ENCODE measurements around the gene VGLL4.

Gene VGLL4

GRCh38 chr3:11651900-11652299, 8.2 kb upstream of the VGLL4 start:
- no peak for DNase-seq

GRCh38 chr3:11651477-11651876, 7.8 kb upstream of the VGLL4 start:
- no peak for DNase-seq

DNA sequence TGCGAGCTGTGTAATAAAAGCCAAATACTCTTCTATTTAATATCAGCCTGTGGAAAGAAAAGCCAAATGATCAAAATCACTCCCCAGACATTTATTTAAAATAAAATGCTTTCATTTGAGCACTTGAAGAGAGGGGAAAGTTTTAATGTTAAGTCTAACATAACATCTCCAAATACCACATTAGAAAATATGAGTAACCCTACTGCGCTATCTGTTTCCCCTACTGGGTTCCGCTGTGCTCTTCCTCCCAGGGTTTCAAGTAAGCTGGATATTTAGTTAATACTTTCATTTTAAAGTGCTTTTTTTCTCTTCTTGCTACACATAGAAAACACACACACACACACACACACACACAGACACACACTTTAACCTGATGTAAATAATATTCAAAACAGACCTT, 6.7 kb upstream of the VGLL4 start:
- DNase-seq = no peak

GRCh38 chr3:11648735-11649134, 5.0 kb upstream of the VGLL4 start:
- DNase-seq = no peak

DNA sequence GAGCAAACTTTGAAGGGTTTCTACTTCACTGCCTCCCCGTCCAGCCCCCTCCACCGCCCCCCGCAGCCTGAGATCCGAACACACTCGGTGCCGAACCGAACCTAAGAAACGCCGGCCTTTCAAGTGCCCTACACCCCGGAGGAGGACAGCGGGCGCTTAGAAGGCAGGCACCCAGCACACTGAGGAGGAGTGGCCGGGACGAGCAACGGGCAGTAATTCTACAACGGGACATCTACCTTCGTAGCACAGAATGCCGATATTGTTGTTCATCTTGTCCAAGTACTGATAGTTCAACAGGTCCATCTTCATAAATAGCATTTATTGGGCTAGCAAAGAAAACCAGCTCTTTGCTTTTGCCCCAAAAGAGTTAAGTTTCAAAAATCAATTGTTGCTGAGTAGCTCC, 513 bp downstream of the VGLL4 start:
- peak; percentile 36 for DNase-seq

DNA sequence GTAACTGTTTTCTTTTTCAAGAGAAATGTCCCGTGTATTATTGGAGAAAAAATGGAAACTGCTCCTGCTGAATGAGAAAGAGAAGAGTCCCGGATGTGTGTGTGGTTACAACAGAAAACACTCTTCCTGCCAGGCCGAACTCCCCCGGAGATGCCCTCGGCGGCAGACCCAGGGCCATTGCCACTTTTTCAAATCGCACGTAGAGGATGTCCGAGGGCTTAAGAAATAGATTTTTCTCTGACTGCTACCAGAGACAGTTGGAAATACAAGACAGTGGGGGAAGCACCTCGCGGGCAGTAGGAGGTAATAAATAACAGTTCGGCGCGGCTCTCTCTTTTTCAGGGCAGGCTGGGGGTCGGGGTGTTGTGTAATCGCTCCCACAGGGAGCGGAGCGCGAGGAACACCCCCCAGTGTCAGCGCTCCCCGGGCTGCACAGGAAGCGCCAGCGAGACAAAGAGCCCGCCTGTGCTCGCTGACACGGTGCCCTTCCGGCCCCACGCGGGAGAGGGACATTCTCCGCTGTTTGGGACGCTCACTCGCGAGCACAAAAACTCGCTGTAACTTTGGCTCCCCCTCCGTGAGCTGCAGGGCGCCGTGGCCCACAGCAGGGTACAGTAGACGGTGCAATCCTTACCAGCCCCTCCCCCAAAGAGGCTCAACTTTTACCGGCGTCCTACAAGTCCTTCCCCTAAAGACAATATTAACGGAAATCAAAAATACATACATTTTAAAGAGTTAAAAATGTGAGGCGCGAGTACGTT, 1.1 kb downstream of the VGLL4 start:
- DNase-seq = peak; percentile 65

DNA sequence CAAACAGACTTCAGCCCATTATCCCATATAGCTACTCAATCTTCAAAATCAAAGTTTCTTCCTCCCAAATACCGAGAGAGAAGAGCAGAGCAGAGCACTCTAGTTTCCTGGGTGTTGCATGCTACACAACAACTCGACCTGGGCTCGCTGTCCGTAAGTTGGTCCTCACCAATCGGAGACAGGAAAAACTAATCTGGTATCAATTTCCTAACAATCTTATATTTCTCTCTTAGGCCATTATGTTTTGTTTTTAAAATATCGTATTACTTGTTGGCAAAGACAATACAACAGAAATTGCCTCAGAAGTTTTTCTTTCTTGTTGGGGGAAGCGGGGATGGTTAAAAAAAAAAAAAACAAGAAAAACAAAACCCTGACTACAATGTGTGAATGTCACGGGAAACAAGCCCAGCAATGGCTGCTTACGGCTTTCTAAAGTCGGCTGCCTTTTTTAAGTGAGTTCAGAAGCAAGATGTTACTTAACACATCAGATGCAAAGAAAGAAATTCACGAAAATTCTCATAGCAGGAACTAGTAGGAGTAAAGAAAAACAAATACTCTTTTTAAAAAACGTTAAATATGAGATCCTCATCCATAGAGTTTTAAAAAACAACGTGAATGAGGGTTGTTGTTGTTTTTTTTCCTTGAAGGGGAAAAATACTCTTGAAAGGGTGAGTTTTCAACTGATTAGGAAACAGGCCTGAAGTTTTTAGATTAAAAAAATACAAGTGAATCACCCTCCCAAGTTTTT, 1.9 kb downstream of the VGLL4 start:
- no peak for DNase-seq

- no peak for DNase-seq
Measured at GRCh38 chr3:11641316-11641682, 2.4 kb downstream of the VGLL4 start.

DNA sequence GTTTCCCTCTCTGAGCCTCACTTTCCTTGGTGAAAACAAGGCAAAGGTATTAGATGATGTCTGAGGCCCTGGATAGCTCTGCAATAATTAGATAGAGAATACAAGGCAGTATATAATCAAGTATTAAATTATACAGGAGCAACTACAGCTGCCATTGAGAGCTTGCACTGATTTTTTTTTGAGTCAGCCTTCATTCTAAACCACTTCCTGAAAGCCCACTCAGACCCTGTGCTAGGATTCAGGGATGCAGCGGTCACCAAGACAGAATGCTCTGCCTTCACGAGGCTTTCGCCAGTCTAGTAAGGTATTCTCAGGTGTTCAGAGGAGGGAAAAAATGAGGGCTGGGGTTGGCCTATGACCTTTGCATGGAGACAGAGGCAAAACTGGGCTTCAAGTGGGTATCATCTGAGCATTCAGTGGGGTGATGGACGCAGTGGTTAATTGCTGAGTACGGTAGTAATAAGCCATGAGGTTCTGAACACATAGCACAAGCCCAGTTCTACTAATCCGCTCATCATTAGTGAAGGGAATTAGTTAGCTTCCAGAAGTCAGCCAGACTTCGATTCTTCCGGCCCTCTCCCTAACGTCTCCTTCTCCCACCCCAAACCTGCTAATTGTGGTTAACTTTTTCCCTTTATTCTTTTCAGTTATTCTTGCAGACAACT, 3.6 kb downstream of the VGLL4 start:
- DNase-seq = no peak

DNA sequence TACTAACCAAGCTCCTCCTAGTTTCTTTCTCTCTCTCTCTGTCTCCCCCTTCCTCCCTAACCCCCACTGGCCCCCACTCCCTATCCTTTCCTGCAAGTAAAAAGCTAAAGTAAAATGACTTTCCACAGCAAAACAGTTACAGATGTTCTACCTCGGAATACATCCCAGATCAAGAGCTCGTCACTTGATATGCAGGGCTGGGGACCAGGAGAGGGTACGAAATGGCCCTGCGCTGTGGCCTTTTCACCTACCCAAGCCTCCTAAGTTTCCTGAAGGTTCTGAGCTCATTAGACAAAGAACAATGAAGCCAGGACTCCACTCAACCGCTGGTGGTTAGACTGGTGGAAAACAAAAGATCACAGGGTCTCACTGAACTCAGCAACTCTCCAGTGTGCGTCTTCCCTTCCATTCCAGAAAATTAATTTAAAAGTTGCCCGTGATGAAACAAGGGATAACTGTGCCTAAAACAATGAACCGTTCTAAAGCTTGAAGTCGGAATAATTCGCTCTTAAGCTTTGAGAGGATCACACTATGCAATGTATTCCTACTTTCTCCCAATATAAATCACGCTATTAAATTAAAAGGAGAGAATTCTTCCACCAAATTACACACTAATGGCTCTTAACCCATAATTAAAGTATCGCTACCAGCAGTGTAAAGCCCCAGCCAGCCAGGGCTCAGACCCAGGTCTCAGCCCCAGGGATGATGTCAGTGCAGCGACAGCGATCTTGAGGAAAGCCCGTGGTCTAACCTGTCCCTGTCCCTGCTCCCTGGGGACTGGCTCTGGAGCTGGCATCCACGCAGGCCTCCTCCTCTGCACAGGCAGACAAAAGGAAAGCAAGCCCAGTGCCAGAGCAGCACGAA, 5.0 kb downstream of the VGLL4 start:
- no peak for DNase-seq

DNA sequence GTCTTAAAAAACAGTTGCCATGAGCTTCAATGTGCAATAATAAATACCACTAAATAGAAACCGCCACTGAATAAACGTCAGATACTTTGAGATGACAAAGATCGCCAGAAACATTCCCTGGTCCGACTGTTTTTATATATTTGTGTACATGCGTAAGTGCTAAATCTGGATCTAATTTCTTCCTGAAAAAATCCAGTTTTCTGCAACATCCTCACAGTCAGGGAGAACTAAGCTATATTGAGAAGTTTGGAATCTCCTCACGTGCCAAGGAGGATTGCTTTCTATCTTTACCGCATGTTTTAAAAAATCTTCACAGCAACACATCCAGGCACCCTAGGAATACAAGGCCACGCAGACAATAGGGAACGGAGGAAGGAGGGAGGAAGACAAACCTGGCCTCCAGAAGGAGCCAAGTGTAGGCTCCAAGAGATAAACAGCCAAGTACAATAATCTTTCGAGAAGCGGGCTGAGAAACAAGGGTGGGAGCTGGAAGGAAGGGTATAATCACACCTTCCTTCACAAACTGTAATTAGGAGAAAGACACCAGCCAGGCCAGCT, 5.7 kb downstream of the VGLL4 start:
- no peak for DNase-seq

DNA sequence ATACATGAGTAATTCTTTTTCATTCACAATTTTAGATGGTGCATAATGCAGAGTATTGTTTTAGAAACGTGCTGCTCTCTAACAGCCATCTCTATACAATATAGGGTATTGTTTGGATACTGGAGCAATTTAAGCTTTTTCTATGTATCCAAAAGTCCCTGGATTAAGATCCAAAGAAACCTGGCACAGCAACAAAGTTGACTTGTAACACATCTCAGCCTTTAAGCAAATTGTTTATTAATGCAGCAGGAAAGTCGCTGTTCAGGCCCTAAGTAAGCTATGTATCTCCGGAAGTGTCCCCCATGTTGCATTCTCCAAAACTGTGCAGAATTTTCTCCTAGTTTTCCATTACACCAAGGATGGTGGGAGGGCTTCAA, 7.3 kb downstream of the VGLL4 start:
- DNase-seq = no peak

GRCh38 chr3:11635680-11636393, 7.9 kb downstream of the VGLL4 start:
- no peak for DNase-seq

GRCh38 chr3:11634974-11635612, 8.6 kb downstream of the VGLL4 start:
- no peak for DNase-seq

- no peak for DNase-seq
Measured at GRCh38 chr3:11634081-11634635, 9.6 kb downstream of the VGLL4 start.

DNA sequence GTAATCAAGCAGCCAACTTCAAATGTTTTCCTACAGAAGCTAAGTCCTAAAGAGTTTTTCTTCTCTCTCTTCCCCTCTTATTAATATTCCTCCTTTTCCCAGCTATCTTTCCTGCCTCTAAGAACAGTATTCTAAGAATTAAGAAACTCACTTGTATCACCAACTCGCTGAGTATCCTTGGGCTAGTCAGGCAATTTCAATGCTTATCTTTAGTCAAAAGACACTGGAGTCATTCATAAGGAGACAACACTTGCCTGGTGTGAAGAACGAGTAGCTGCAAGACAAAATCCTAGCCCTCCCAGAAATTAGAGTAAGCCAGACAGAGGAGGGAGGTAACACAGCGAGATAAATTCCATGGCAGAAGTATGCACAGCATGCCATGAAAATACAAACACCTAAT, 10.7 kb downstream of the VGLL4 start:
- DNase-seq = no peak

GRCh38 chr3:11632564-11632963, 11.2 kb downstream of the VGLL4 start:
- DNase-seq = no peak

- no peak for DNase-seq
Measured at GRCh38 chr3:11631820-11632219, 11.9 kb downstream of the VGLL4 start.

DNA sequence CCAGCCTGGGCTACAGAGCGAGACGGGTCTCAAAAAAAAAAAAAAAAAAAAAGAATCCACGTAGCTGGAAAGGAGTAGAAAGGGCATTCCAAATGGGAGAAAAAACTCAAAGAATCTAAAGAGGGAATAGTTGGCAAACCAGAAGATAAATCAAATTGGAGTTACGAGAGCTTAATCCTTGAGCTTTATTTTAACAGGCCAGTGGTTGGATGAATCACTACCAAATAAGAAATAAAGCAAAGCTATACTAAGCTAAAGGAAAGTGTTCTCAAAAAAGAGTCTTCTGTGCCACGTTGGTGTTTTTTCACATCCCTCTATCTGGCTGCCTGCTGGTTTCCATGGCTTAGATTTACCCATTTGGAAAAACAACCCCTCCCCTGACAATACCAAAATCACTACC, 14.0 kb downstream of the VGLL4 start:
- no peak for DNase-seq

GRCh38 chr3:11627612-11628011, 16.1 kb downstream of the VGLL4 start:
- no peak for DNase-seq

DNA sequence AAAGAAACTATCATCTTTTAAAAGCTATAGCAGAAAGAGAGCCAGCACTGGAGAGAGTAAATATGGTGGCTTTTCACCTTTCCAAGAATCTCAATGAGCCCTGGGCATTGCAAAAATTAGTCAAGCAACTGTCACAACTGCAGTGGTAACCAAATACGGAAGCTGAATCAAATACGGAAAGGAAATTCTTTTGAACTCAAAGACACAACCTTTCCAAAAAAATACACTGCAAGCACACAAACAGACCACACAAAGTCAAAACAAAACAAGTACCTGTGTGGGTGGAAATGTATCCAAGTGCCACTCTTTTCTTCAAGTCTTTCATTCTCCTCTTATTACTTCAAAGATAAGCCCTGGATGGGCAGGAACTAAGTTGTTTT, 17.6 kb downstream of the VGLL4 start:
- no peak for DNase-seq
